Nephron progenitor cell (in vitro differentiated cells): ENCODE measurements around the gene GPLD1.
"Not testable (repeated sequence)": the region's sequence is repeated elsewhere in the genome, so short reads cannot be mapped to it uniquely, and the experiment has no call there.

ENCODE experiments used
- DNase-seq: peaks from one replicate; pipeline ENCODE4 v3.0.0; 2021
- H3K27ac Mint-ChIP-seq: 2 replicates; pipeline ENCODE4 v1.8.0; 2021; ENCODE audit warnings: mild to moderate bottlenecking, moderate library complexity, mixed read lengths
- H3K27me3 Mint-ChIP-seq: 2 replicates; pipeline ENCODE4 v1.8.0; 2021; ENCODE audit warnings: mild to moderate bottlenecking, low read depth, mixed read lengths; ENCODE audit not compliant: poor library complexity
- H3K36me3 Mint-ChIP-seq: 2 replicates; pipeline ENCODE4 v1.8.0; 2021; ENCODE audit warnings: low read depth, mixed read lengths
- H3K4me1 Mint-ChIP-seq: 2 replicates; pipeline ENCODE4 v1.8.0; 2021; ENCODE audit warnings: mixed read lengths
- H3K4me3 Mint-ChIP-seq: 2 replicates; pipeline ENCODE4 v1.8.0; 2021; ENCODE audit warnings: mild to moderate bottlenecking, moderate library complexity, mixed read lengths
- H3K9me3 Mint-ChIP-seq: 2 replicates; pipeline ENCODE4 v1.8.0; 2021; ENCODE audit warnings: mild to moderate bottlenecking, moderate library complexity, mixed read lengths
- TF ChIP-seq, protein P1 (sequence below): fragments of 200-600 bp; sonication (generic); IDR thresholded peaks from 2 replicates; pipeline ENCODE4 v1.5.0; 2021; ENCODE audit warnings: antibody characterized with exemption

GPLD1 gene

DNA sequence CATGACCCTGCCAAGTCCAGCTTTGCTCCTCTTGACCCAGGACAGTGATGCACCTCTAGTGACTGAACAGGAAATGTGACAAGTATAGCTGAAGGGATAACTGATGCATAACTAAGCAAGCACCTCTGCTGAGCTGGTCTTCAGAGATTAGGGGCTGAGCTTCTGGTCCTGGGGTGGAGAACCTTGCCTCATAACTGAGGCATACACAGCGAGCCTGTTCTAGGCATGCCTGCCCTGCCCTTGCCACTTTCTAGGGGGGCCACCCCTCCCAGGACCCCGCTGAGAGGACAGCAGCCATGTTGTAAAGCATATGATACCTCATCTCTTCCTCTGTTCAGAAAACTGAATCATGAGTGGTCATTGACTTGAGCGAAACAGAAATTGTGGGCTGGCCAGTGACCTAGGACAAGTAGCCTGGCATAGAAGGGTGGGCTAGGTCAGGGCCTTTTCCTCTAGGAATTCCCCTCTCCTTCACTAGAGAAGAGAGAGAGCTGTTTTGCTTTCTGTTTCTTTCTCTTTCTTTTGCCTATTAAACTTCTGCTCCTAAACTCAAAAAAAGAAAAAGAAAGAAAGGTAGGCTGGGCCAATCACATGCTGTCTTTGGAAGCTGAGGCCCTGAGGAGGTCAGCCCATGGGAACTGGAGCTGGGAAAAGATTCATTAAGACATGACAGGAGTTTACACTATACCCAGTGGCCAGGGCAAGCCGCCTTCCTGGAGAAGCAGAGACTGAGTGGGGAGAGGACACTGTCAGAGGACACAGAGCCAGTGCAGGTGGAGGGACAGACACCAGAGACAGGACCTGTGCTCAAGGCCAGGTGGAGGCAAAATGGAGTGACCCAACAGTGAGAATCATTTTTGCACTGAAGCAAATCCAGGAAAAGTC lies 28.5 kb upstream of the GPLD1 start:
- Mint-ChIP-seq H3K4me3 (no peak overlapping the region), H3K27me3 (peaks cover 4% of the 10 kb centered on the region), H3K4me1 (peaks cover 28% of the 10 kb centered on the region), H3K9me3 (no peaks in the 10 kb centered on the region), H3K36me3 (peaks cover 41% of the 10 kb centered on the region), H3K27ac (peak overlapping the region; percentile 52)
- DNase-seq = no peak
- TF ChIP-seq, protein P1, sequence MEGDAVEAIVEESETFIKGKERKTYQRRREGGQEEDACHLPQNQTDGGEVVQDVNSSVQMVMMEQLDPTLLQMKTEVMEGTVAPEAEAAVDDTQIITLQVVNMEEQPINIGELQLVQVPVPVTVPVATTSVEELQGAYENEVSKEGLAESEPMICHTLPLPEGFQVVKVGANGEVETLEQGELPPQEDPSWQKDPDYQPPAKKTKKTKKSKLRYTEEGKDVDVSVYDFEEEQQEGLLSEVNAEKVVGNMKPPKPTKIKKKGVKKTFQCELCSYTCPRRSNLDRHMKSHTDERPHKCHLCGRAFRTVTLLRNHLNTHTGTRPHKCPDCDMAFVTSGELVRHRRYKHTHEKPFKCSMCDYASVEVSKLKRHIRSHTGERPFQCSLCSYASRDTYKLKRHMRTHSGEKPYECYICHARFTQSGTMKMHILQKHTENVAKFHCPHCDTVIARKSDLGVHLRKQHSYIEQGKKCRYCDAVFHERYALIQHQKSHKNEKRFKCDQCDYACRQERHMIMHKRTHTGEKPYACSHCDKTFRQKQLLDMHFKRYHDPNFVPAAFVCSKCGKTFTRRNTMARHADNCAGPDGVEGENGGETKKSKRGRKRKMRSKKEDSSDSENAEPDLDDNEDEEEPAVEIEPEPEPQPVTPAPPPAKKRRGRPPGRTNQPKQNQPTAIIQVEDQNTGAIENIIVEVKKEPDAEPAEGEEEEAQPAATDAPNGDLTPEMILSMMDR = no peak

DNA sequence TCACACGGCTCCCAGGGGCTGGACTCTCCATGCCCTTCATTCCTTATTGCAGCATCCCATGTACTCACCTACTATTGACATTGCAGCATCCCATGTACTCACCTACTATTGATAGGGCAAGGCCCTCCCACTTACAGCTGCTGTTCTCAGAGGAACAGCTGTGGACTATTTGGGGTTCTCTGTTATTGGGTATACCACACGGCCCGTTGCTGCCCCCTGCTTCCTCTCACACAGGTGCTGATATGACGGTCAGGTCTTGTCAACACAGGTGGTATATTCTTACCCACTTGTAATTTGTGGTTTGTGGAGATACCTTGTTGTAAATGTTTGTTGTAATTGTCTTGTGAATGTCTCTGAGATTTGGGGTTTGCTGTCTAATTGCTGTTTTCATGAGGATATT lies 24.2 kb upstream of the GPLD1 start:
- H3K4me1 Mint-ChIP-seq = peaks cover 19% of the 10 kb centered on the region
- H3K4me3 Mint-ChIP-seq = no peak overlapping the region
- TF ChIP-seq, protein P1 = no peak
- peaks cover 4% of the 10 kb centered on the region for H3K27me3 Mint-ChIP-seq
- peaks cover 69% of the 10 kb centered on the region for H3K36me3 Mint-ChIP-seq
- H3K27ac Mint-ChIP-seq = no peak overlapping the region
- DNase-seq = no peak
- peaks cover 5% of the 10 kb centered on the region for H3K9me3 Mint-ChIP-seq

DNA sequence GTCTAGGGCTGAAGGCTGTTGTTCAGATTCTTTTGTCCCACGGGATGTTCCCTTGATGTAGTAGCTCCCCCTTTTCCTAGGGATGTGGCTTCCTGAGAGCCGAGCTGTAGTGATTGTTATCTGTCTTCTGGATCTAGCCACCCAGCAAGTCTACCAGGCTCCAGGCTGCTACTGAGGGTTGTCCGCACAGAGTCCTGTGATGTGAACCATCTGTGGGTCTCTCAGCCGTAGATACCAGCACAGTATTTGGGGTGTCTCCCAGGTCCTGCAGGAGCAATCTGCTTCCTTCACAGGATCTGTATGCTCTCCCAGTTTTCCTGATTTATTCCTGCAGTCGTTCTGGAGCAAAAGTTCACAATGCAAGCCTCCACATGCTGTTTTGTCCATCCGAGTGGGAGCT lies 22.6 kb upstream of the GPLD1 start:
- not testable (repeated sequence) for DNase-seq, H3K4me3 Mint-ChIP-seq, H3K4me1 Mint-ChIP-seq, H3K27me3 Mint-ChIP-seq
- H3K9me3 Mint-ChIP-seq = peaks cover 17% of the 10 kb centered on the region
- peak overlapping the region; percentile 4 for H3K27ac Mint-ChIP-seq
- peaks cover 80% of the 10 kb centered on the region for H3K36me3 Mint-ChIP-seq

DNA sequence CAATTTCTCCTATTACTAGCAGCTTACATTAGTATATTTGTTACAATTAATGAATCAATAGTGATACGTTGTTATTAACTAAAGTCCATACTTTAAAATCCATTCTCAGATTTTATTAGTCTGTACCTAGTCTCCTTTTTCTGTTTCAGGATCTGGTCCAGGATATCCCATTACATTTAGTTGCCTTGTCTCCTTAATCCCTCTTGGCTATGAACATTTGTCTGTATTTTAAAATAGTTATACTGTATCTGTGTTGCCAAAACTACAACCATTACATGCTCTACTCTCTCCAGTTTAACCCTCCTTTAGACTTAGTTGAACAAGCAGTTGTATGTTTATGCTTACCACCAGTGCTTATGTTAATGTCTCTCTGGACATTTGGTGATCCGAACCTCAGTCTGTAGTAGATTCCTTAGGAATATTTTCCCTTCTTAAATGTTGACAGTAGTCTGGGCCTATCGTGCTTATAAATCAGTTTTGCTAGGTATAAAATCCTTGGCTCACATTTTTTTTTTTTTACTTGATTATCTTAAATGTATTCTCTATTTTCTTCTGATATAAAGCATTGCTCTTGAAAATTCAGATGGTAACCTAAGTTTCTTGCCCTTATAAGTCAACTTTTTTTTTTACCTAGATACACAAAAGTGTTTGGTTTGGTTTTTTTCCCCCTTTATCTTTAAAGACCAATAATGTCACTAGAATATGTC lies 17.6 kb upstream of the GPLD1 start:
- DNase-seq = no peak
- Mint-ChIP-seq H3K9me3 (peaks cover 19% of the 10 kb centered on the region), H3K27ac (no peak overlapping the region), H3K27me3 (no peaks in the 10 kb centered on the region), H3K36me3 (peaks cover 74% of the 10 kb centered on the region), H3K4me1 (no peaks in the 10 kb centered on the region), H3K4me3 (no peak overlapping the region)
- TF ChIP-seq, protein P1 = no peak

- peaks cover 57% of the 10 kb centered on the region for H3K36me3 Mint-ChIP-seq
- H3K27me3 Mint-ChIP-seq = no peaks in the 10 kb centered on the region
- no peaks in the 10 kb centered on the region for H3K4me1 Mint-ChIP-seq
- H3K4me3 Mint-ChIP-seq = no peak overlapping the region
- no peak overlapping the region for H3K27ac Mint-ChIP-seq
- H3K9me3 Mint-ChIP-seq = peaks cover 19% of the 10 kb centered on the region
- no peak for DNase-seq
- TF ChIP-seq, protein P1 = no peak
Measured at GRCh38 chr6:24504649-24505586, 15.5 kb upstream of the GPLD1 start.

DNA sequence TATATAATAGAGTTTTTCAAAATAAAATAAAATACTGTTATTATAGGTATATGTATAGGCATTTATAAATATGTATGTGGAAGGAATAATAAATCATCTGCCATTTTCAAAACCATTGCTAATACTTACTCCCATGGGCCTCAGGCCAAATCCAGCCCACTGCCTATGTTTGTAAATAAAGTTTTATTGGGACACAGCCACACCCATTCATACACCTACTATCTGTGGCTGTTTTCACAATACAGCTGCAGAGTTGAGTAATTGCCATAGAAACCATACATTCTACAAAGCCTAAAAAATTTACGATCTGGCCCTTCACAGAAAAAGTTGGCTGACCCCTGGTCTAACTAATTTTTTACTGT lies 14.9 kb upstream of the GPLD1 start:
- Mint-ChIP-seq H3K27ac (no peak overlapping the region), H3K9me3 (peaks cover 19% of the 10 kb centered on the region), H3K4me1 (no peaks in the 10 kb centered on the region), H3K27me3 (no peaks in the 10 kb centered on the region), H3K4me3 (no peak overlapping the region), H3K36me3 (peaks cover 51% of the 10 kb centered on the region)
- TF ChIP-seq, protein P1 = no peak
- no peak for DNase-seq
